Measurements from ENCODE around the gene KRT32.

Gene KRT32

DNA sequence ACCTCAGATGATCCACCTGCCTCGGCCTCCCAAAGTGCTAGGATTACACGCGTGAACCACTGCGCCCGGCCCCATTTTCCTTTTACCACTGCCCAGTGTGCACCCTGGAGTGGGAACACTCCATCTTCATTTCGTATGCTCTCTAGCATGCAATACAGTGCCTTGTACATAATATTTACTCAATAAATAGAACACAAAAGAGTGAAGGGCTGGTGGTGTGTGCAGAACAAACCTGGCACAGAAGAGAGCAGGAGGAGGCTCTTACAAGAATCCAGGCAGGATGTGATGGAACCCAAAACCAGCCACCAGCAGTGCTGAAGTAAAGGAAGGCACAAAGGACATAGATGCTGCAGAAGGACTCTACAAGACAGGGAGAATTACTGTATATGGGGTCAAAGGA is 50.1 kb downstream of the KRT32 start:
- no peak overlapping the region for H3K4me2 ChIP-seq (ENCODE audit: low read length)
- H3F3A ChIP-seq (ENCODE audit: control insufficient read depth, insufficient read depth), result no peaks in the 10 kb centered on the region
- TF ChIP-seq EZH2phosphoT487 (IDR thresholded peaks at IDR 0.05; ENCODE audit: borderline replicate concordance, low read length), result no peak
- TF ChIP-seq CTCF (IDR thresholded peaks at IDR 0.05; ENCODE audit: low read depth, low read length, poor library complexity, severe bottlenecking), result no peak
- H3K36me3 ChIP-seq (ENCODE audit: control insufficient read depth, low read length), result no peaks in the 10 kb centered on the region
- H3K27me3 ChIP-seq (ENCODE audit: control insufficient read depth, low read length), result no peaks in the 10 kb centered on the region
- no peaks in the 10 kb centered on the region for H3K4me1 ChIP-seq (ENCODE audit: control insufficient read depth, low read length)
- H3K4me3 ChIP-seq (ENCODE audit: low read length), result no peak overlapping the region
- H3K9me2 ChIP-seq (replicated peaks; ENCODE audit: control insufficient read depth, low read length), result no peaks in the 10 kb centered on the region
- no peaks in the 10 kb centered on the region for H3K79me2 ChIP-seq (ENCODE audit: control insufficient read depth, low read length)
- H3K27ac ChIP-seq (ENCODE audit: low read depth, low read length), result no peak overlapping the region
- H3K9me3 ChIP-seq (ENCODE audit: control insufficient read depth, insufficient read depth, low read length), result no peaks in the 10 kb centered on the region
- H4K20me1 ChIP-seq (ENCODE audit: control insufficient read depth, insufficient read depth, low read depth, low read length), result no peaks in the 10 kb centered on the region

GRCh38 chr17:41416479-41416878 is 50.7 kb downstream of the KRT32 start:
- H3K4me1 ChIP-seq (ENCODE audit: control insufficient read depth, low read length), result no peaks in the 10 kb centered on the region
- no peaks in the 10 kb centered on the region for H3K36me3 ChIP-seq (ENCODE audit: control insufficient read depth, low read length)
- H3K4me3 ChIP-seq (ENCODE audit: low read length), result no peak overlapping the region
- no peak overlapping the region for H3K4me2 ChIP-seq (ENCODE audit: low read length)
- H3K9me3 ChIP-seq (ENCODE audit: control insufficient read depth, insufficient read depth, low read length), result no peaks in the 10 kb centered on the region
- no peak overlapping the region for H3K27ac ChIP-seq (ENCODE audit: low read depth, low read length)
- H3K79me2 ChIP-seq (ENCODE audit: control insufficient read depth, low read length), result no peaks in the 10 kb centered on the region
- H4K20me1 ChIP-seq (ENCODE audit: control insufficient read depth, insufficient read depth, low read depth, low read length), result no peaks in the 10 kb centered on the region
- TF ChIP-seq EZH2phosphoT487 (IDR thresholded peaks at IDR 0.05; ENCODE audit: borderline replicate concordance, low read length) (no peak), CTCF (IDR thresholded peaks at IDR 0.05; ENCODE audit: low read depth, low read length, poor library complexity, severe bottlenecking) (no peak)
- no peaks in the 10 kb centered on the region for H3K9me2 ChIP-seq (replicated peaks; ENCODE audit: control insufficient read depth, low read length)
- no peaks in the 10 kb centered on the region for H3K27me3 ChIP-seq (ENCODE audit: control insufficient read depth, low read length)
- H3F3A ChIP-seq (ENCODE audit: control insufficient read depth, insufficient read depth), result no peaks in the 10 kb centered on the region

- no peaks in the 10 kb centered on the region for H4K20me1 ChIP-seq (ENCODE audit: control insufficient read depth, insufficient read depth, low read depth, low read length)
- TF ChIP-seq EZH2phosphoT487 (IDR thresholded peaks at IDR 0.05; ENCODE audit: borderline replicate concordance, low read length) (no peak), CTCF (IDR thresholded peaks at IDR 0.05; ENCODE audit: low read depth, low read length, poor library complexity, severe bottlenecking) (no peak)
- no peak overlapping the region for H3K27ac ChIP-seq (ENCODE audit: low read depth, low read length)
- H3K4me3 ChIP-seq (ENCODE audit: low read length), result no peak overlapping the region
- no peaks in the 10 kb centered on the region for H3K36me3 ChIP-seq (ENCODE audit: control insufficient read depth, low read length)
- H3K27me3 ChIP-seq (ENCODE audit: control insufficient read depth, low read length), result no peaks in the 10 kb centered on the region
- no peaks in the 10 kb centered on the region for H3K9me3 ChIP-seq (ENCODE audit: control insufficient read depth, insufficient read depth, low read length)
- no peaks in the 10 kb centered on the region for H3K9me2 ChIP-seq (replicated peaks; ENCODE audit: control insufficient read depth, low read length)
- no peaks in the 10 kb centered on the region for H3K4me1 ChIP-seq (ENCODE audit: control insufficient read depth, low read length)
- no peak overlapping the region for H3K4me2 ChIP-seq (ENCODE audit: low read length)
- H3K79me2 ChIP-seq (ENCODE audit: control insufficient read depth, low read length), result no peaks in the 10 kb centered on the region
- H3F3A ChIP-seq (ENCODE audit: control insufficient read depth, insufficient read depth), result no peaks in the 10 kb centered on the region
These were observed 51.3 kb downstream of the KRT32 start for GRCh38 chr17:41415833-41416335.
